Measurements from ENCODE around the gene DLG5. TPM values are rescaled to one million over a fixed set of nuclear protein-coding genes. Genes with fewer than 3 reads are reported as not detected.

DLG5 gene
- total and polyA plus RNA-seq, 2 experiments from 2014 or later: 4.4 to 27.9 TPM

DNA sequence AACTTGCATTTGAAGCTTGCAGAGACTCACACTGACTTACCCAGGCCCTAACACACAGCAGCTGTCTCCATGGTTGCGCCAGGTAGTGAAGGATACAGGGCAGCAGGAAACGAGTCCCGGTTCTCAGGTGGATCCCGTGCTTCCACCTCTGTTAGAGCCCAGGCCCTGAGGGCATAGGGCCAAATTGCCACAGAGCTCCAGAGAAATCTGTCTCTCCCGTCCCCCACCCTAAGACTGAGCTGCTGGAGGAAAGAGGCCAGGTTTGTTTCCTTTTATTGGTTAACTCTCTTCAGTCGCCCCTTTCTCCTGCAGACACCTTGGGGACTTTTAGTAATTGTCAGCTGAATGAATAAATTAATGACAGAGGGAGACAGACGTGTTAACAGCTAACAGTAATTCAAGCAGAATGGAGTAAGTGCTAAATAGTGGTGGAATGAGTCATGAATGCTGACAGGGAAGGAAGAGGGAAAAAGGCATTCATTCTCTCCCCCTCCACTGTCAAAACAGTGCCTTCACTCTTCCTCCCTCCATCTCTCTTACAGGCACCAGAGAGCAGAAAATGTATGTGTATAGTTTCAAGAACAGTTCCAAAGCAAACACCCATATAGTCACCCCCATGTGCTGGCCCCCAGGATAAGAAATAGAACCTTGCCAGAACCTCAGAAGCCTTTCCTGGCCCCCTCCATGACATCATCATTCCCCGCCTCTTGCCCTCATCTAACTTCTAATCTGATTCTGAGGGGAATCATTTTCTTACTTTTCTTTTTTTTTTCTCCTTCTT, 16.8 kb upstream of the DLG5 start:
- 11% methylated on average over 8 of the region's 8 CpGs for WGBS, 2 experiments (ENCODE audit: low coverage in 1 of 2, low lambda C conversion rate in 2 of 2, missing lambda C conversion rate in 2 of 2)
- Histone ChIP-seq H3K9me2 (ENCODE audit: insufficient read depth) (no peaks in the 10 kb centered on the region), H3K4me3 (peak overlapping the region; percentile 45), H3F3A (ENCODE audit: insufficient read depth) (peaks cover 23% of the 10 kb centered on the region), H3K36me3 (ENCODE audit: low read depth) (no peaks in the 10 kb centered on the region), H2AFZ (no peak overlapping the region), H3K79me2 (ENCODE audit: insufficient read depth) (no peaks in the 10 kb centered on the region), H3K4me2 (ENCODE audit: unreplicated experiment) (peak overlapping the region; percentile 69), H3K4me1 (ENCODE audit: insufficient read depth) (peaks cover 23% of the 10 kb centered on the region), H3K9me3 (ENCODE audit: low read depth) (no peaks in the 10 kb centered on the region), H3K27ac (peak overlapping the region; percentile 39), H4K20me1 (ENCODE audit: insufficient read depth) (no peaks in the 10 kb centered on the region), H3K9ac (no peak overlapping the region), H3K27me3 (replicated peaks; ENCODE audit: insufficient read depth) (no peaks in the 10 kb centered on the region)
- TF ChIP-seq EZH2phosphoT487 (IDR thresholded peaks at IDR 0.05; ENCODE audit: insufficient read depth, low read depth) (peak; percentile 82), EZH2 (IDR thresholded peaks at IDR 0.05; ENCODE audit: insufficient read depth, poor library complexity, severe bottlenecking) (no peak)
- peak; percentile 89 for DNase-seq
- in situ Hi-C loops (cut with MboI): no loop called here

DNA sequence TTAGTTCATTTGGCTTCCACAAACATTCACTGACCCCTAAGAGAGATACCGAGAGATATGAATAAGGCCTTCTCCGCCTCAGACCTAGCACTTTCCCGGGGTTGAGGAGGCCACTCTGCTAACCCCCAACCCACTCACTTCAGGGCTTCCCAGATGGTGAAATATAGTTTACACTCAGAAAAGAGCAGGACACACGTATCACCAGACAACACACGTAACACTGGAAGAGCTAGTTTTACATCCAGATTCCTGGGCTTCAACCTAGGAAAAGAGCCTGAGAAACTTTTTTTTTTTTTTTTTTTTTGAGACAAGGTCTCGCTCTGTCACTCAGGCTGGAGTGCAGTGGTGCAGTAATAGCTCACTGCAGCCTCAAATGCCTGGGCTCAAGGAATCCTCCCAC, 15.2 kb upstream of the DLG5 start:
- no peaks in the 10 kb centered on the region for H3K9me3 ChIP-seq (ENCODE audit: low read depth)
- H3K27me3 ChIP-seq (replicated peaks; ENCODE audit: insufficient read depth): no peaks in the 10 kb centered on the region
- H3K36me3 ChIP-seq (ENCODE audit: low read depth): no peaks in the 10 kb centered on the region
- TF ChIP-seq EZH2phosphoT487 (IDR thresholded peaks at IDR 0.05; ENCODE audit: insufficient read depth, low read depth) (no peak), EZH2 (IDR thresholded peaks at IDR 0.05; ENCODE audit: insufficient read depth, poor library complexity, severe bottlenecking) (no peak)
- peaks cover 23% of the 10 kb centered on the region for H3K4me1 ChIP-seq (ENCODE audit: insufficient read depth)
- no peaks in the 10 kb centered on the region for H3K9me2 ChIP-seq (ENCODE audit: insufficient read depth)
- no peak overlapping the region for H3K9ac ChIP-seq
- H3K4me3 ChIP-seq: no peak overlapping the region
- H3F3A ChIP-seq (ENCODE audit: insufficient read depth): peaks cover 23% of the 10 kb centered on the region
- no peak overlapping the region for H3K4me2 ChIP-seq (ENCODE audit: unreplicated experiment)
- WGBS, 2 experiments (ENCODE audit: low coverage in 1 of 2, low lambda C conversion rate in 2 of 2, missing lambda C conversion rate in 2 of 2): 97% methylated on average over 5 to 6 of the region's 6 CpGs
- no peak overlapping the region for H2AFZ ChIP-seq
- no peaks in the 10 kb centered on the region for H4K20me1 ChIP-seq (ENCODE audit: insufficient read depth)
- DNase-seq: no peak
- in situ Hi-C loops (cut with MboI): no loop called here
- H3K27ac ChIP-seq: no peak overlapping the region
- H3K79me2 ChIP-seq (ENCODE audit: insufficient read depth): no peaks in the 10 kb centered on the region

GRCh38 chr10:77940627-77941026, 14.1 kb upstream of the DLG5 start:
- DNase-seq: no peak
- peaks cover 23% of the 10 kb centered on the region for H3K4me1 ChIP-seq (ENCODE audit: insufficient read depth)
- H3K27me3 ChIP-seq (replicated peaks; ENCODE audit: insufficient read depth): no peaks in the 10 kb centered on the region
- H3F3A ChIP-seq (ENCODE audit: insufficient read depth): peaks cover 23% of the 10 kb centered on the region
- H4K20me1 ChIP-seq (ENCODE audit: insufficient read depth): no peaks in the 10 kb centered on the region
- H3K4me2 ChIP-seq (ENCODE audit: unreplicated experiment): no peak overlapping the region
- no peaks in the 10 kb centered on the region for H3K79me2 ChIP-seq (ENCODE audit: insufficient read depth)
- H3K9me2 ChIP-seq (ENCODE audit: insufficient read depth): no peaks in the 10 kb centered on the region
- 83 to 94% methylated on average over 3 of the region's 3 CpGs for WGBS, 2 experiments (ENCODE audit: low coverage in 1 of 2, low lambda C conversion rate in 2 of 2, missing lambda C conversion rate in 2 of 2)
- H3K9ac ChIP-seq: no peak overlapping the region
- H3K4me3 ChIP-seq: no peak overlapping the region
- no peaks in the 10 kb centered on the region for H3K9me3 ChIP-seq (ENCODE audit: low read depth)
- in situ Hi-C loops (cut with MboI): no loop called here
- no peak overlapping the region for H3K27ac ChIP-seq
- H3K36me3 ChIP-seq (ENCODE audit: low read depth): no peaks in the 10 kb centered on the region
- H2AFZ ChIP-seq: no peak overlapping the region
- TF ChIP-seq EZH2phosphoT487 (IDR thresholded peaks at IDR 0.05; ENCODE audit: insufficient read depth, low read depth): no peak
- no peak for TF ChIP-seq EZH2 (IDR thresholded peaks at IDR 0.05; ENCODE audit: insufficient read depth, poor library complexity, severe bottlenecking)

GRCh38 chr10:77940225-77940624, 13.7 kb upstream of the DLG5 start:
- Histone ChIP-seq H3K9me2 (ENCODE audit: insufficient read depth) (no peaks in the 10 kb centered on the region), H3K9ac (no peak overlapping the region), H3K79me2 (ENCODE audit: insufficient read depth) (no peaks in the 10 kb centered on the region), H4K20me1 (ENCODE audit: insufficient read depth) (no peaks in the 10 kb centered on the region), H3K36me3 (ENCODE audit: low read depth) (no peaks in the 10 kb centered on the region), H3K9me3 (ENCODE audit: low read depth) (no peaks in the 10 kb centered on the region), H2AFZ (no peak overlapping the region), H3K27me3 (replicated peaks; ENCODE audit: insufficient read depth) (no peaks in the 10 kb centered on the region), H3K4me3 (no peak overlapping the region), H3F3A (ENCODE audit: insufficient read depth) (peaks cover 23% of the 10 kb centered on the region), H3K4me2 (ENCODE audit: unreplicated experiment) (no peak overlapping the region), H3K27ac (no peak overlapping the region), H3K4me1 (ENCODE audit: insufficient read depth) (peaks cover 23% of the 10 kb centered on the region)
- no peak for DNase-seq
- in situ Hi-C loops (cut with MboI): no loop called here
- WGBS, 2 experiments (ENCODE audit: low coverage in 1 of 2, low lambda C conversion rate in 2 of 2, missing lambda C conversion rate in 2 of 2): 90 to 91% methylated on average over 2 of the region's 2 CpGs
- TF ChIP-seq EZH2phosphoT487 (IDR thresholded peaks at IDR 0.05; ENCODE audit: insufficient read depth, low read depth) (no peak), EZH2 (IDR thresholded peaks at IDR 0.05; ENCODE audit: insufficient read depth, poor library complexity, severe bottlenecking) (no peak)
